MM.1S (cell line): ENCODE results near the gene GPC1.

Source experiments
- EZH2 ChIP-seq: fragments of 300-600 bp; sonication (generic); optimal IDR thresholded peaks from 2 replicates; pipeline ENCODE3; 2017; ENCODE audit warnings: low read depth, mild to moderate bottlenecking, antibody characterized with exemption, low read length, mixed read lengths
- TF ChIP-seq, protein P1 (sequence below): fragments of 300-600 bp; sonication (generic); IDR thresholded peaks from 2 replicates; pipeline ENCODE4 v1.5.1; 2016; ENCODE audit warnings: antibody characterized with exemption, low read length, mixed read lengths

DNA sequence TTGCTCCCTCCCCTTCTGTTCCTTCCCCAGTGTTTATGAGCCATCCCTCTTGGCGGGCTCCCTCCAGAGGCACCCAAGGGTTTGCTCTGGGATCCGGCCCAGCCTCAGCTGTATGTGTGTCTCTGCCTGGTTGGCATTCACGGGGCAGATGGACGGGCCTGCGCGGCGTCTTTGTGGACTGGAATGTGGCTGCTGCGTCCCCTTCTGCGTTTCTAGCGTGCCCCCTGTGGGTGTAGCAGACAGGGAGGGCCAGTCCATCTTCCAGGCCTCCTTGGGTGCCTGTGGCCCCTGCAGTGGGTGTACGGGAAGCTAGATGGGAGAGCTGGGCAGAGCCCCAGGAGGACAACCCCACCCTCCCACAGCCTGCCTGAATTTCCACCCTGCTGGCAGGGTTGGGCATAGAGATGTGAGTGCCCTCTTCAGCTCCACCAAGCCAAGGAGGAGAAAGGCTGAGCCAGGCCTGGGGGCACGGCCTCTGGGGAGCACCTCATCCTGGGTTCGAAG is 15.7 kb downstream of the GPC1 start:
- TF ChIP-seq, protein P1, sequence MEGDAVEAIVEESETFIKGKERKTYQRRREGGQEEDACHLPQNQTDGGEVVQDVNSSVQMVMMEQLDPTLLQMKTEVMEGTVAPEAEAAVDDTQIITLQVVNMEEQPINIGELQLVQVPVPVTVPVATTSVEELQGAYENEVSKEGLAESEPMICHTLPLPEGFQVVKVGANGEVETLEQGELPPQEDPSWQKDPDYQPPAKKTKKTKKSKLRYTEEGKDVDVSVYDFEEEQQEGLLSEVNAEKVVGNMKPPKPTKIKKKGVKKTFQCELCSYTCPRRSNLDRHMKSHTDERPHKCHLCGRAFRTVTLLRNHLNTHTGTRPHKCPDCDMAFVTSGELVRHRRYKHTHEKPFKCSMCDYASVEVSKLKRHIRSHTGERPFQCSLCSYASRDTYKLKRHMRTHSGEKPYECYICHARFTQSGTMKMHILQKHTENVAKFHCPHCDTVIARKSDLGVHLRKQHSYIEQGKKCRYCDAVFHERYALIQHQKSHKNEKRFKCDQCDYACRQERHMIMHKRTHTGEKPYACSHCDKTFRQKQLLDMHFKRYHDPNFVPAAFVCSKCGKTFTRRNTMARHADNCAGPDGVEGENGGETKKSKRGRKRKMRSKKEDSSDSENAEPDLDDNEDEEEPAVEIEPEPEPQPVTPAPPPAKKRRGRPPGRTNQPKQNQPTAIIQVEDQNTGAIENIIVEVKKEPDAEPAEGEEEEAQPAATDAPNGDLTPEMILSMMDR = no peak
- TF ChIP-seq EZH2 = no peak
